IPS DF 19.7 (cell line): Measurements from ENCODE around the gene KIF5A.

Experiments
- DNase-seq: peaks from one replicate; pipeline ENCODE4 v3.0.0-alpha.2; 2013; ENCODE audit warnings: low read depth, low spot score

Gene KIF5A

DNA sequence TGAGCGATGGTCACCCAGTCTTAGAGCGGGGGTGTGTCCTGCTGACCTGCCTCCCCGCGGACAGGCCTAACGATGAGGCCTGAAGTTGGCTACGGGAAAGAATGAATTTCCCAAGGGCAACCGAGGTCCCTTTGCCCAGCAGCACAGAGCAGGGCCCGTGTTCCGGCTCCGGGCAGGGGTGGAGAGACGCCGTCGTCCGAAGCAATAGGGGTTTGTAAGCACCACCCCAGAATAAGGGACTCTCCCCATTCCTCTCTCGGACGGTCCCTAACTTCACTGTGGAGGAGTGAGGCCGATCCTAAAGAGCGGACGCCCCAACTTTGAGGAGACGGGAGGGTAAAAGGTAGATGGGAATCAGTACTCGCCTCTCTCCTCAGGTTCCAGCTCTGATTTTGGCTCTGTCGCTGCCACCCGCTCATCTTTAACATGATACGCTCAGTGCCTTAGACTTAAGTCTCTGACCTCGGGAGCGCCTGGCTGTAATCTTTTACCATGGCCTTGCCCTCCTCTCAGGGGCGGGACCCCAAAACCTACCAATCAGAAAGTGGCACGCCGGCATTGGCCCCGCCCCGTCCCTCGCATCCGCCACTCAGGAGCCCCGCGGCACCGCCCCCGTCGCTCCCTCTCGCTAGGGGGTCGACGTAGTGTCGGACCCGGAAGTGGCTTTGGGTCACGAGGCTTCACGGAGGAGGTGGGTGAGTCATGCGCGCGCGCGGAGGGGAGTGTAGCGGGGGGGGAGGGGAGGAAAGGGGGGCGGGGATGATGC, 29.6 kb upstream of the KIF5A start, which contains the start of gene DDIT3:
TSS of gene DDIT3 (minus strand) at position 462 of the 766 bp plus-strand sequence. CDS start 3,108 bp downstream, outside the sequence.
- no peak for DNase-seq

DNA sequence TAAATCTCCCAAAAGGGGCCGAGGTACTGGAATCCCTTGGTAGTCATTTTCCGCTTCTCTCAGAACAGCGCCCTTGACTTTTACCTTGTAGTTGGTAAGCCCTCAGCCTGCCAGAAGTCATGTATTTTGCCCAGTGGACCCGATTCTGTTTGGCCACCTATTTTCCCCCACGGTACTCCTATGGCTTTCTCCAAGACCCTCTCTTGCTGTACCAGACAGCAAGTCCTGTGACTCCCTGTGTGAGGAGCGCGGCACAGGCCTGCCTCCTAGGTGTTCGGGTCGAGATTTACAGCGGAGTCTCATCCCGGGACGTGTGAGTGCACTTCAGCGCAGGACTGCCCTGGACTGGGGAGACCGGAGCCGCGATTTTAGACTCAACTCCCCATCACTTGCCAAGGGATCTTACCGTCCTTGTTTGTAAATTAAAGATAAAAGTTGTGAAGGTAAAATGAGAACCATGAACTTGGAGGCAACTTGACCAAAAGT, 28.3 kb upstream of the KIF5A start:
- DNase-seq = no peak

DNA sequence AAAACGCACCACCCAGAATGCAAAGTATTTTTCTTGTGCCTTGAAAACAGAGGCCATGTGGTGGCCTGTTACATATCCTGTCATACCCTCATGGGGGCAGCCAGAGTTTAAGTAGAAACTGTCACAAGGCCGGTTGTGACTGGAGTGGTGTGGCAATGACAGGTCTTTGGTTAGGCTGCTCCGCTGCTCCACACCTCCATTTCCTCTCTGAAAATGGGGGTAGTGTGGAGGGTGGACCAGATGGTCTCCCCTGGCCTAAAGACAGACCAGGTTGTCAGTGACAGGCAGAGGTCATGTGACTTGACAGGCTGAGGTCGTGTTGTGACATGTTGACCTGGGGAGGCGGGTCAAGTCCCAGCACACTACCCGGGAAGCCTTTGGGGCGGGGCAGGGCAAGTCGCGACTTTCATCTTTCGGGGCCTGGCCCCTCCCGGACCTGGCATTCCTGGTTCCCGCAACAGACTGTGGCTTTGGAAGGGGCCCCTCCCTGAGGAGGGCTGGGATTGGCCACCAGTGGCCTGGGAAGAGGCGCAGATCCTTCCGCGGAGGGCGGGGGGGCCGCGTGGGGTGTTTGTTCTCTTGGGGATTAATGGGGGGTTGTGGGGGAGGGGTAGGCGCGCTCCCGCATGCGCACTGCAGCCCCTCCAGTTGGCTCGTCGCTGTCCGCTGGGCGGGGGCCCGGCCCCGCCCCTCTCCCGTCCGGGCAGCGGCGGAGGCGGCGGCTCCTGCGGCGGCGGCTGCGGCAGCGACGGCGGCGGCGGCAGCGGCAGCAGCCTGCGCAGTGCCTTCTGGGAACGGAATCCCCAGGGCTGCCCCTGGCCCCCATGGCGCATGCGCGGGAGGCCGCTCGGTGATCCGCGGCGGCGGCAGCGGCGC, 27.6 kb upstream of the KIF5A start, which contains the start of gene MBD6:
TSS of gene MBD6 (plus strand) at position 814 of the 876 bp plus-strand sequence. CDS start 1,480 bp downstream, outside the sequence.
- no peak for DNase-seq

DNA sequence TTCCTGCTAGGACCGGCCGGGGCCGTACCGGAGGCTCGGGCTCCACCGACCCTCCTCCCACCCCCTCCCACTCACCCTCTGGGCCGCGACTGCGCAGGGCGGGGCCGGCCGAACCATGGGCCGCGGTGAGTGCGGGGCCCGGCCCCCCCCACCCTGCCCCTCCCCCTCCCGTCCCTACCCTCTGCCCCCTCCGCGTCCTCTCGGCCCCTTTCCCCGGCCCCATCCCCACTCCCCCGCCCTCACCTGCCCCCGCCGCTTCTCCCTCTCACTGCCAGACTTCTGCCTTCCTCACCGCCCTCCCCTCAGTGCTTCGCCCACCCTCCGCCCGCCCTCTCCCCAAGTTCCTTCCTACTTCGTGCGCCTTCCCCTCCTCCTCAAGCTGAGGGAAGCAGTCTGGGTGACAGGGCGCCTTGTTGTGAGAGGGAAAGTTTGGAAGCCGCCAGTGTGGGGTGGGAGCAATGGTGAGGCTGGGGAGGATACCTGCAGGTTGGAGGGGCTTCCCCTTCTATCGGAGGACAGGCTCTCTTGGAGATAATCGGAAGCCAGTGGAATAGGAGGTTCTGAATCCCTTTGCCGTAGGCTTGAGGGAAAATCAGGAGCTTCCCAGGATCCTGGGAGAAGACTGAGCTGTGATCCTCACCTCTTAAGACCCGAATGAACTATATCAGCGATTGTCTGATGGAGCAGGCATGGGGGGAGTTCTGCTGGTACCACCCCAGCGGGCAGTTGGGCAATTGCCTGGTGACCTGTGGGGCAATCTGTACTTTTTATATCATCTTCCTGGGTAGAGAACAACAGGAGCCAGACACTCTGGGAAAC, 26.7 kb upstream of the KIF5A start:
- no peak for DNase-seq

DNA sequence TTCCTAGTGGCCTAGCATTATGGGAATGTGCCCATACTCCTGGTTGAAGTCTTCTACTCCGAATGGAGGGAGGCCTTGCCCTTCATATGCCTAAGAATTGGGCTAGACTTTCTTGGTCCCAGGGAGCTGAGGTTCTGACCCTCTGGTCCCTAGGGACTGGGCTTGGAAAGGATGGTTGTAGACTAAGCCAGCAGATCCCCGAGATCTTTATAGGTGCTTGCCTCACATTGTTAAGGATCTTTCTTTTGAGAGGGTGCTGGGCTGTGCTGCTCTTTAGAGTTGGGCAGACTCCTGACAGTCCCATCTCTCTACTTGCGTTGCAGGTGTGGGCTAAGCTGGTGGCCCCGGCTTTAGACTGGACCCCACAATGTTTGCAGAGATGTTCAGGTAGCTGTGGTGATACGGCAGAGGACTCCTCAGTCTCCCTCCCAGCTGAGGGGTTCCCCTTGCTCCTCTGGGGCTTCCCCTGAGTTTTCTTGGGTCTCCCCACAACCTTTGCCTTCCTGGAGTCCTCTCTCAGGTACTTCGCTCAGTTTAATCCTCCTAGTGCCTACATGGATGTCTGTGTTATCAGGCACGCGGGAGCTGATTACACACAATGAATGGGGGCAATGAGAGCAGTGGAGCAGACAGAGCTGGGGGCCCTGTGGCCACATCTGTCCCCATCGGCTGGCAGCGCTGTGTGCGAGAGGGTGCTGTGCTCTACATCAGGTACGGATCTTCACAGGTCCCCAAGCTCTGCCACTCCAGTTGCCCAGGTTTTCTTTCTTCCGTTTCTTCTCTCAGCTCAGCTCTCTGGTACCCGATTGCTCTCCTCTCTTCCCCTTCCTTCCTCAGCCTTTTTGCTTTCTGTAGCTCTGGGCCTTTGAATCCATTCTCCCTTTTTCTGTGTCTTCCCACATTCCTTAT, 25.9 kb upstream of the KIF5A start:
- no peak for DNase-seq

DNA sequence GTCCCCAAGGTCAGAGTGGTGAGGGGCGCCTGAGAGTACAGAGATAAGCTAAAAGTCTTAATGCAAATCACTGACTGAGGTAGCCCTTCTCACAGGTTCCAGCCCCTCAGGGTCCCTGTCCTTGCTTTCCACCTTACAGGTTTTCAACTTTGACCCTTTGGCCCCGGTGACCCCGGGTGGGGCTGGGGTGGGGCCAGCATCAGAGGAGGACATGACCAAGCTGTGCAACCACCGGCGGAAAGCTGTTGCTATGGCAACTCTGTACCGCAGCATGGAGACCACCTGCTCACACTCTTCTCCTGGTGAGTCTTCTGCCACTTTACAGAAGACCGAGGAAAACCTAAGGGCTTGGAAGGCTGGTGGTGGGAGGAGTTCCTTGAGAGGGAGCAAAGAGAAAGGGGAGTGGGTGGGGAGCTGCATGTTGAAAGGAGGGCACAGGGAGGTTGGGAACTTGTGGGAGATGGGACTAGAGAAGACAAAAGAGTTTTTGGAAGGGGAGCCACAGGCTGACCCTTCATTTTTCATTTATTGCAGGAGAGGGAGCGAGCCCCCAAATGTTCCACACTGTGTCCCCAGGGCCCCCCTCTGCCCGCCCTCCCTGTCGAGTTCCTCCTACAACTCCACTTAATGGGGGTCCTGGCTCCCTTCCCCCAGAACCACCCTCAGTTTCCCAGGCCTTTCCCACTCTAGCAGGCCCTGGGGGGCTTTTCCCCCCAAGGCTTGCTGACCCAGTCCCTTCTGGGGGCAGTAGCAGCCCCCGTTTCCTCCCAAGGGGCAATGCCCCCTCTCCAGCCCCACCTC, 24.8 kb upstream of the KIF5A start:
- no peak for DNase-seq

DNA sequence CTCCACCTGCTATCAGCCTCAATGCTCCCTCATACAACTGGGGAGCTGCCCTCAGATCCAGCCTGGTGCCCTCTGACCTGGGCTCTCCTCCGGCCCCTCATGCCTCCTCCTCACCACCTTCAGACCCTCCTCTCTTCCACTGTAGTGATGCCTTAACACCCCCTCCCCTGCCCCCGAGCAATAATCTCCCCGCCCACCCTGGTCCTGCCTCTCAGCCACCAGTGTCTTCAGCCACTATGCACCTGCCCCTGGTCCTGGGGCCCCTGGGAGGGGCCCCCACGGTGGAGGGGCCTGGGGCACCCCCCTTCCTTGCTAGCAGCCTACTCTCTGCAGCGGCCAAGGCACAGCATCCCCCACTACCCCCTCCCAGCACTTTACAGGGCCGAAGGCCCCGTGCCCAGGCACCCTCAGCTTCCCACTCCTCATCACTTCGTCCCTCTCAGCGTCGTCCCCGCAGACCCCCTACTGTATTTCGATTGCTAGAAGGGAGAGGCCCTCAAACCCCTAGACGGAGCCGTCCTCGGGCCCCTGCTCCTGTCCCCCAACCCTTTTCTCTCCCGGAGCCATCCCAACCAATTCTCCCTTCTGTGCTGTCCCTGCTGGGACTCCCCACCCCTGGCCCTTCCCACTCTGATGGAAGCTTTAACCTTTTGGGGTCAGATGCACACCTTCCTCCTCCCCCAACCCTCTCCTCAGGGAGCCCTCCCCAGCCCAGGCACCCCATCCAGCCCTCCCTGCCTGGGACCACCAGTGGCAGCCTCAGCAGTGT, 24.0 kb upstream of the KIF5A start:
- no peak for DNase-seq

DNA sequence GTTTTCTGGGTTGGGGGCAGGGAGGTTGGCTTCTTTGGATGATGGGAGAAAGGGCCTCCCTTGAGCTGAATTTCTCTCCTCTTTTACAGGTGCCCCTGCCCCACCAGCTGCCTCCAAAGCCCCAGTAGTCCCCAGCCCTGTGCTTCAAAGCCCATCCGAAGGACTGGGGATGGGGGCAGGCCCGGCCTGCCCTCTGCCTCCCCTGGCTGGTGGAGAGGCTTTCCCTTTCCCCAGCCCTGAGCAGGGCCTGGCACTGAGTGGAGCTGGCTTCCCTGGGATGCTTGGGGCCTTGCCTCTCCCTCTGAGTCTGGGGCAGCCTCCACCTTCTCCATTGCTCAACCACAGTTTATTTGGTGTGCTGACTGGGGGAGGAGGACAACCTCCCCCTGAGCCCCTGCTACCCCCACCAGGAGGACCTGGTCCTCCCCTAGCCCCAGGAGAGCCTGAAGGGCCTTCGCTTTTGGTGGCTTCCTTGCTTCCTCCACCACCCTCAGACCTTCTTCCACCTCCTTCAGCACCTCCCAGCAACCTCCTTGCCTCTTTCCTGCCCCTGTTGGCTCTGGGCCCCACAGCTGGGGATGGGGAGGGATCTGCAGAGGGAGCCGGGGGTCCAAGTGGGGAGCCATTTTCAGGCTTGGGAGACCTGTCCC, 23.2 kb upstream of the KIF5A start:
- no peak for DNase-seq

DNA sequence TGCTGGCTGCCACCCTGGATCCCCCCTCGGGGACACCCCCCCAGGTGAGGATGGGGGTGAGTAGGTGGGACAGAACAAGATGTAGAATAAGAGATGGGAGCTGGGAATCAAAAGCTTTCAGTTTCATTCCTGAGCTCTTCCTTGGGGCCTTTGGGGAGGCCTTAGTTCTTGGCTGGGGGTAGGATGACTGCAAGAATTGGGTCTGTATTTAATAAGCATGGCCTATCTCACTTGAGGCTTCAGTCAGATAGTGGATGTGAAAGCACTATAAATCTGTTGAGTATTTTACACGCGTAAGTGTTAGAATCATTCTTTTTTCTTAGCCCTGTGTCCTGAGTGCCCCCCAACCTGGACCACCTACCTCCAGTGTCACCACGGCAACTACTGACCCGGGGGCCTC, 22.7 kb upstream of the KIF5A start:
- no peak for DNase-seq

DNA sequence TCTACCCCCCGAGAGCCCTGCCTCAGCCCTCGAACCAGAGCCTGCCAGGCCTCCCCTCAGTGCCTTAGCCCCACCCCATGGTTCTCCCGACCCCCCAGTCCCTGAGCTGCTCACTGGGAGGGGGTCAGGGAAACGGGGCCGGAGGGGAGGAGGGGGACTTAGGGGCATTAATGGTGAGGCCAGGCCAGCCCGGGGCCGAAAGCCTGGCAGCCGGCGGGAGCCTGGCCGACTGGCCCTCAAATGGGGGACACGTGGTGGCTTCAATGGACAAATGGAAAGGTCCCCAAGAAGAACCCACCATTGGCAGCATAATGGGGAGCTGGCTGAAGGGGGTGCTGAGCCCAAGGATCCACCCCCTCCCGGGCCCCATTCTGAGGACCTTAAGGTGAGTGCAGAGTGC, 21.7 kb upstream of the KIF5A start:
- no peak for DNase-seq

DNA sequence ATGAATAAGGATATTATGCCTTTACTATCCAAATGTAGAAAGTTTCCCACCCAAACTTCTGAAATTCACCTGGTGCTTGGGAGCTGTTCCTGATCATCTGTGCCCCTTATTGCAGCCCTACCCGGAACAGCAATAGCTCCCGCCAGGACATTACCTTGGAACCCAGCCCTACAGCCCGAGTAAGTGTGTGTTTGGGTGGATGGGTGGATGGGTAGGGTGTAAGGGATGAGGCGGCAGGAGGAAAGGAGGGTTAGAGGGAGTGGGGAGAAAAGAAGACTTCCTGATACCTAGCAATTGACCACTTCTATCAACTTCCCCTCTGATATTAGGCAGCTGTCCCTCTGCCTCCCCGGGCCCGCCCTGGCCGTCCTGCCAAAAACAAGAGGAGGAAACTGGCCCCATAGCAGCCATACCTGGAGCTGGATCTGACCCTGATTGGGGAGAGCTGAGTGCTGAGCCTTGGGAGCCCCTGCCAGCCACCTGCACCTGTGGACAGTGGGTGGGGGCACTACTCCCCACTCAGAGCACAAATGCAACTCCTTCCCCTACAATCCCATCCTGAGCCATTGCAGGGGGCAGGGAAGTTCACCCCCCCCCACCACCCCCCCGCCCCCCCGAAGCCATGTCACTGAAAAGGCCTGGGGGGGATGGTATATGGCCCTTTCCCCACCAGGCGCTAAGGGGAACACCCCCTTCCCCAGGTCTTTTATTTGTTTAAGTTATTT, 20.9 kb upstream of the KIF5A start:
- no peak for DNase-seq

DNA sequence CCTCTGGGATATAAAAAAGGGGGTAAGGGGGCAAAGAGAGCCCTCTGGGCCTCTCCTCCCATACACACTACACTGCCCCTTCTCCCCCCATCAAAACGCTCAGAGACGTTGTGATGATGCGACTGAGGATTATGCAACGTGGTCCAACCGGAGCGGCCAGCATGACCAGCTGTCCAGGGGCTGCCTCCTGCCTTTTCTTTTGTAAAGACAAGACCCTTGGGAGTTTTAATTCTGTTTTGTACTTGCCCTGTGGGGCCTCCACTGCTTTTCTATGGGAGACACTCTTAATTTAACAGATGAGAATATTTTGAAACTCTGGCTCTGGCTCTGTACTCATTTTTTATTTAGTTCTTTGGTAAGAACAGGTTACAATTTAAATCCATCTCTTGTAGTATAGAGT, 20.0 kb upstream of the KIF5A start:
- no peak for DNase-seq

DNA sequence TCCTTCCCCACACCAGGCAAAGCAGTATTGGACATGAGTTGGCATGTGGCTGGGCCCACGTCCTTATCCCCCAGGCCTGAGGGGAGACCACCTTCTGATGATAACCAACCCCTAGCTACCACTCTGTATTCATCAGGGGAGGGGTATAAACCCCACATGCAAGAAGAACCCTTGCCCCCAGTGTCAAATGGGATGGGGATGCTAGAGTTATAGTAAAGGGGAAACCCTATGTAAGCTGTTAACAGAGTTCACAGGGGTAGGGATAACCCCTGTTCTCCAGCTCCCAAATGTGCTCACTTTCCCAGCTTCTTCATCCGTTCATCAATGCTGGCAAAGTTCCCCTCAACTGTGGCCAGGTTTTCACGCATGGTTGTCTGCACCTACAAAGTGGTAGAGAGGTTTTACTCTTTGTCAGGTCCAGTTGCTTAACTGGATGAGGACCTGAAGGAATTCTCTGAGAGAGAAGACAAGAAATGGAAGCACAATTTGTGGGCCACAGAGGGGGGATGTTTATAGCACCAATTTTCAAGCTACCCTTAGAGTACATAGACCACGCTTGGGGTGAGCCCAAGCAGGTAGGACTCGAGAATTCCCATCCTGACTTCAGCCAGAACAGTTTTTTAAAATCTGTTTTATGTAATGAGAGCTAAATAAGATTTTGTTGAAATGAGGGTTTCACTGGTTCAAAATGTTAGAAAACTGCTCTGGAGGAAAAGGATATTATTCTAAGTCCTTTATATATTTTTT, 19.3 kb upstream of the KIF5A start:
- no peak for DNase-seq

DNA sequence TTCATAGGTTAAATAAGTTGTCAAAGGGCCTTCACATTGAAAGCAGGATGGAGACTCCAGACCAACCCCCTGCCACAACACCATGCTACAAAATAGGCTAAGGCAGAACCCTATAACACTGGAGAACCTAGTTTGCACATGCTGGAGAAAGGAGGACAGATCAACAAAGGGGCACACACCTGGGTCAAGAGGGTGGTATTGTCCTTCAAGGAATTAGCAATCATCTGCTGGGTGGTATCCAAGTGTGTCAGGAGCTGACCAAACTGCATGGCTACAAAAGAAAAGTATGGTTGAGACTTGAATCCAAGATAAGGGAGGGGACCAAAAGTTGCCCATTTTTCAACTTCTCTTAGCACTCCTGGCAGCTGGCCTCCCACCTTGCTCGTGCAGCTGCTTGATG, 18.0 kb upstream of the KIF5A start:
- no peak for DNase-seq

DNA sequence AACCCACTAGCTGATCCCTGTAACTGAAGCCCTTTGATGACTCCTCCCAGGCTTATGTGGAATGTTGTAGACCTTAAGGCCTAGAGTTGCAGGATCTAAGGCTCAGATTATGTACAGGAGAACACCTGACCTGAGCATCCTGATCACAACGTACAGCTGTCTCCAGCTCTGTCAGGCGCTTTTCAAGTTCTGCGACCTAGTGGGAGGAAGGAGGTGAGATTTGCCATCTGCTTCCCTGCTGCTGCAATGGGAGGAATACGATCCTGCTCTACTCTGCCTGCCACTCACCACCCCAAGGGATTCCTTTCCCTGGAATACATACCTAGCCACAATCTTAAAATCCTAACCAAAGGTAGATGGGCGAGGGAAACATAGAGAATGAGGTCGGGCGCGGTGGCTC, 16.7 kb upstream of the KIF5A start:
- no peak for DNase-seq

DNA sequence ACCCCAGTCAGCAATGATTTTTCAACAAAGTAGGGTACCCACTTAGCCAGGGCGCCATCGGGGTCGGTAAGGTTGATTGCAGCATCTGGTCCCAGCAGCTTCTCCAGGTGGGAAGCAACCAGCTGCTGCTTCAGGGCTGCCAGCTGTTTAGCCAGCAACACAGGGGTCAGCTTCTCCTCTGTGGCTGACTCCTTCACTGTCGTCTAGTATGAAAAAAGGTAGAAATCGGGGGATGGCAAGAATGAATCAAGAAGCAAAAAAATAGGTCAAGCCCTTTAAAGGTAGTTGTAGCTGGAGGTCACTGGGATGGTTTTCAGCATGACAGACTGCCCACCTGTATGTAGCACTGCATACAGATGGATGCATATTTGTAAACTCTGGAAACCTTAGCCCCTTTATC, 15.6 kb upstream of the KIF5A start:
- no peak for DNase-seq

DNA sequence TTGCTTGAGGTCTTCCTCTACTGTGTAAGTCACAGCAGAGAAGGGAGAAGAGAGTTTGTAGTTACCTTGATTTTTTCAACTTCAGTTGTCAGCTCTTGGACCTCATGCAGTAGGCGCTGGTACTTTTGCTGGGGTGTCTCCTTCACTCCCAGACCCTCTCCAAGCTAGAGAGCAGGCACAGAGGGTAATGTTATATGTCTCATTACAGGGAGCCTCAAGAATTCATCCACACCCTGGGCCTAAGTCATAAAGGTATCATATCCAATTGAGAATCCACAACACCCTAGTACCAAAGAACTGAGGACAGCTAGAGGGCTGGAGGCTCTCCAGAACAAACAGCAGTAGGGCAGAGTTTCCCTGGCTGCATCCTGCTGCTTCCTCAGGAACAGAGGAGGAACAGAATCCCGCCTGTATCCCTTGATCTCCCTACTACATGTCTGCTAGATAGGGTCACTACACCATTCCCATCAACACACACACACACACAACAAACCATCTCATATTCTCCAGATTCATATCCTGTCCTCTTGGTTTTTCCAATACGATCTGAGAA, 14.8 kb upstream of the KIF5A start:
- DNase-seq = no peak
